Measurements from ENCODE around the gene UGCG. TPM values are rescaled to one million over a fixed set of nuclear protein-coding genes. Genes with fewer than 3 reads are reported as not detected.

The UGCG gene
- total RNA-seq, 1 experiment from 2014 or later, result 23.3 TPM

GRCh38 chr9:111926421-111926875, 29.8 kb downstream of the UGCG start:
- Mint-ChIP-seq H3K9me3 (no peaks in the 10 kb centered on the region), H3K4me1 (no peaks in the 10 kb centered on the region), H3K4me3 (no peak overlapping the region), H3K27ac (no peak overlapping the region), H3K36me3 (ENCODE audit: insufficient read depth in 1 of 3, low read depth in 3 of 3) (peaks cover 4 to 30% (median 23%) of the 10 kb centered on the region in 3 experiments; a peak in 6 of 7 replicates), H3K27me3 (ENCODE audit: low read depth) (no peaks in the 10 kb centered on the region)
- no peaks in the 10 kb centered on the region for H3K79me2 ChIP-seq (ENCODE audit: insufficient read depth, low read length)
- no peak overlapping the region for H2BK5ac ChIP-seq (ENCODE audit: insufficient read length, low read length)
- H3K79me1 ChIP-seq (ENCODE audit: insufficient read depth, low read depth, low read length, poor library complexity, severe bottlenecking), result no peaks in the 10 kb centered on the region
- H3K9ac ChIP-seq (ENCODE audit: extremely low read depth, insufficient read length, low read length), result no peak overlapping the region
- H4K8ac ChIP-seq (replicated peaks; ENCODE audit: insufficient read length, low read depth, low read length), result no peak overlapping the region
- H3K4me2 ChIP-seq (ENCODE audit: insufficient read depth, insufficient read length, low read length), result no peak overlapping the region
- TF ChIP-seq, protein P1, sequence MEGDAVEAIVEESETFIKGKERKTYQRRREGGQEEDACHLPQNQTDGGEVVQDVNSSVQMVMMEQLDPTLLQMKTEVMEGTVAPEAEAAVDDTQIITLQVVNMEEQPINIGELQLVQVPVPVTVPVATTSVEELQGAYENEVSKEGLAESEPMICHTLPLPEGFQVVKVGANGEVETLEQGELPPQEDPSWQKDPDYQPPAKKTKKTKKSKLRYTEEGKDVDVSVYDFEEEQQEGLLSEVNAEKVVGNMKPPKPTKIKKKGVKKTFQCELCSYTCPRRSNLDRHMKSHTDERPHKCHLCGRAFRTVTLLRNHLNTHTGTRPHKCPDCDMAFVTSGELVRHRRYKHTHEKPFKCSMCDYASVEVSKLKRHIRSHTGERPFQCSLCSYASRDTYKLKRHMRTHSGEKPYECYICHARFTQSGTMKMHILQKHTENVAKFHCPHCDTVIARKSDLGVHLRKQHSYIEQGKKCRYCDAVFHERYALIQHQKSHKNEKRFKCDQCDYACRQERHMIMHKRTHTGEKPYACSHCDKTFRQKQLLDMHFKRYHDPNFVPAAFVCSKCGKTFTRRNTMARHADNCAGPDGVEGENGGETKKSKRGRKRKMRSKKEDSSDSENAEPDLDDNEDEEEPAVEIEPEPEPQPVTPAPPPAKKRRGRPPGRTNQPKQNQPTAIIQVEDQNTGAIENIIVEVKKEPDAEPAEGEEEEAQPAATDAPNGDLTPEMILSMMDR (conservative IDR thresholded peaks at IDR 0.05), result no peak
- H3K27me3 ChIP-seq (ENCODE audit: insufficient read depth, low read length), result no peaks in the 10 kb centered on the region
- no peak overlapping the region for H3K4ac ChIP-seq (ENCODE audit: low read depth, low read length)
- H3K27ac ChIP-seq (ENCODE audit: insufficient read length, low read depth, low read length), result no peak overlapping the region
- no peak overlapping the region for H3T11ph ChIP-seq (ENCODE audit: low read length)
- H4K20me1 ChIP-seq (ENCODE audit: control insufficient read depth, insufficient read depth, insufficient read length), result no peaks in the 10 kb centered on the region
- H3K23ac ChIP-seq (ENCODE audit: insufficient read length, low read depth, low read length), result no peak overlapping the region
- H3K4me1 ChIP-seq (ENCODE audit: insufficient read depth, low read length), result no peaks in the 10 kb centered on the region
- no peaks in the 10 kb centered on the region for H3K23me2 ChIP-seq (ENCODE audit: insufficient read length, low read depth, low read length, poor library complexity, severe bottlenecking)
- H2BK20ac ChIP-seq (ENCODE audit: low read depth, low read length, poor library complexity, severe bottlenecking), result no peak overlapping the region
- no CpG with 5 or more reads among the region's 6 CpGs for whole genome bisulfite sequencing (ENCODE audit: extremely low coverage, insufficient read length, low lambda C conversion rate)
- H4K5ac ChIP-seq (ENCODE audit: insufficient read length, low read depth, low read length), result no peak overlapping the region
- no peak overlapping the region for H3K18ac ChIP-seq (ENCODE audit: insufficient read length, low read depth, low read length)
- no peak for DNase-seq
- no peak overlapping the region for H2AK5ac ChIP-seq (ENCODE audit: insufficient read length, low read length)
- H2BK15ac ChIP-seq (ENCODE audit: low read depth, low read length), result no peak overlapping the region
- H4K91ac ChIP-seq (ENCODE audit: insufficient read length, low read depth, low read length), result no peak overlapping the region
- no peak overlapping the region for H2AFZ ChIP-seq (ENCODE audit: low read length)
- no peak overlapping the region for H2BK12ac ChIP-seq (ENCODE audit: insufficient read length, low read depth, low read length)
- H3K9me3 ChIP-seq (ENCODE audit: control insufficient read depth, low read depth, low read length), result no peaks in the 10 kb centered on the region
- H2BK120ac ChIP-seq (ENCODE audit: low read depth, low read length, poor library complexity, severe bottlenecking), result no peak overlapping the region
- no peak overlapping the region for H3K14ac ChIP-seq (ENCODE audit: insufficient read depth, low read length)
- H3K56ac ChIP-seq (ENCODE audit: insufficient read length, low read depth, low read length), result no peak overlapping the region

Data from H9 (cell line).